CD14-positive monocyte (primary cell): Measurements from ENCODE around the gene NPSR1. TPM values are rescaled to one million over a fixed set of nuclear protein-coding genes. Genes with fewer than 3 reads are reported as not detected.

Experiments
- DNase-seq, 3 donors: peaks; one replicate each; pipeline ENCODE4 v3.0.0-alpha.2; 2011 to 2022
- H2AFZ ChIP-seq: 2 replicates; pipeline ENCODE4 v1.6.0; 2012; ENCODE audit warnings: mild to moderate bottlenecking, low read depth, low read length, inconsistent platforms; ENCODE audit not compliant: insufficient read depth, poor library complexity, severe bottlenecking
- H3K27ac ChIP-seq, 2 donors: 1 replicate in 1 of 2; 2 replicates in 1 of 2; pipeline ENCODE4 v1.5.1; 2012 to 2013; ENCODE audit warnings: low read length in 2 of 2, control low read depth in 1 of 2, inconsistent platforms in 1 of 2, low read depth in 1 of 2, mild to moderate bottlenecking in 1 of 2
- H3K27me3 ChIP-seq, 2 donors: one replicate each; pipeline versions ENCODE4 v1.6.0 to v1.6.1; 2011 to 2013; ENCODE audit warnings: low read length in 2 of 2; ENCODE audit not compliant: control insufficient read depth in 2 of 2, insufficient read depth in 2 of 2
- H3K36me3 ChIP-seq, 2 donors: replicated peaks in 1 of 2; 1 replicate in 1 of 2; 2 replicates in 1 of 2; pipeline versions ENCODE4 v1.5.1 to v1.6.1; 2012 to 2013; ENCODE audit warnings: low read length in 2 of 2, control low read depth in 1 of 2, inconsistent platforms in 1 of 2, mild to moderate bottlenecking in 1 of 2; ENCODE audit not compliant: insufficient read depth in 2 of 2, control insufficient read depth in 1 of 2
- H3K4me1 ChIP-seq, 2 donors: 1 replicate in 1 of 2; 2 replicates in 1 of 2; pipeline versions ENCODE4 v1.5.1 to v1.6.1; 2012 to 2013; ENCODE audit warnings: low read length in 2 of 2, control low read depth in 1 of 2, inconsistent platforms in 1 of 2, mild to moderate bottlenecking in 1 of 2, moderate library complexity in 1 of 2; ENCODE audit not compliant: insufficient read depth in 2 of 2, control insufficient read depth in 1 of 2
- H3K4me2 ChIP-seq: replicated peaks from 2 replicates; pipeline ENCODE3; 2012; ENCODE audit warnings: low read length, moderate library complexity, mild to moderate bottlenecking; ENCODE audit not compliant: poor library complexity, severe bottlenecking; ENCODE audit errors: extremely low read depth
- H3K4me3 ChIP-seq, 3 experiments: fragments of 200-600 bp in 1 of 3; sonication (generic) in 1 of 3; replicated peaks in 1 of 3; 1 replicate in 2 of 3; 2 replicates in 1 of 3; pipeline ENCODE4 v1.5.1; 2011 to 2013; ENCODE audit warnings: low read length in 3 of 3, mild to moderate bottlenecking in 3 of 3, control low read depth in 2 of 3, low read depth in 2 of 3, inconsistent platforms in 1 of 3, moderate library complexity in 1 of 3
- H3K79me2 ChIP-seq: 2 replicates; pipeline ENCODE4 v1.6.0; 2012; ENCODE audit warnings: mild to moderate bottlenecking, control low read depth, inconsistent platforms, low read length, moderate library complexity; ENCODE audit not compliant: insufficient read depth
- H3K9ac ChIP-seq: 2 replicates; pipeline ENCODE4 v1.6.0; 2017; ENCODE audit warnings: low read length, mild to moderate bottlenecking; ENCODE audit not compliant: insufficient read depth, poor library complexity, severe bottlenecking
- H3K9me3 ChIP-seq, 2 donors: replicated peaks in 1 of 2; 1 replicate in 1 of 2; 2 replicates in 1 of 2; pipeline versions ENCODE4 v1.5.1 to v1.6.1; 2012 to 2013; ENCODE audit warnings: low read length in 2 of 2, control low read depth in 1 of 2; ENCODE audit not compliant: control insufficient read depth in 1 of 2, insufficient read depth in 1 of 2
- H4K20me1 ChIP-seq: 2 replicates; pipeline ENCODE4 v1.6.0; 2012; ENCODE audit warnings: mild to moderate bottlenecking, low read length, control low read depth, moderate library complexity; ENCODE audit not compliant: insufficient read depth
- H3K27ac Mint-ChIP-seq, 7 donors: one replicate each; pipeline ENCODE4 v1.8.0; 2020; ENCODE audit warnings: mild to moderate bottlenecking in 7 of 7, mixed read lengths in 7 of 7, moderate library complexity in 6 of 7, inconsistent platforms in 2 of 7
- H3K27me3 Mint-ChIP-seq, 3 donors: one replicate each; pipeline ENCODE4 v1.8.0; 2021 to 2022; ENCODE audit warnings: low read depth in 3 of 3, mild to moderate bottlenecking in 3 of 3, mixed read lengths in 3 of 3, moderate library complexity in 3 of 3, inconsistent platforms in 1 of 3
- H3K36me3 Mint-ChIP-seq, 2 donors: one replicate each; pipeline ENCODE4 v1.8.0; 2020; ENCODE audit warnings: mixed read lengths in 2 of 2, inconsistent platforms in 1 of 2, mild to moderate bottlenecking in 1 of 2
- H3K4me1 Mint-ChIP-seq: one replicate; pipeline ENCODE4 v1.8.0; 2020; ENCODE audit warnings: mild to moderate bottlenecking, mixed read lengths
- H3K4me3 Mint-ChIP-seq, 2 donors: one replicate each; pipeline ENCODE4 v1.8.0; 2020; ENCODE audit warnings: mild to moderate bottlenecking in 2 of 2, mixed read lengths in 2 of 2, moderate library complexity in 1 of 2
- H3K9me3 Mint-ChIP-seq, 7 donors: one replicate each; pipeline ENCODE4 v1.8.0; 2020 to 2022; ENCODE audit warnings: mixed read lengths in 7 of 7, mild to moderate bottlenecking in 6 of 7, moderate library complexity in 6 of 7, inconsistent platforms in 2 of 7
- intact Hi-C, 2 donors: fragments of 100-400 bp; cut with micrococcal nuclease; formaldehyde crosslinking; loops; one replicate each; pipeline versions ENCODE4 v1.15.0 to v1.15.1; 2023
- polyA plus RNA-seq, 3 donors: library from polyadenylated mRNA; depleted of rRNA in 1 of 3; unstranded in 2 of 3; stranded (reverse) in 1 of 3; fragments of 300-500 nt in 2 of 3; fragments of >200 nt in 1 of 3; fragmentation: Illumina TruSeq in 2 of 3; gene quantifications; 1 replicate in 2 of 3; 2 replicates in 1 of 3; pipeline ENCODE4 v1.2.3, GENCODE V29; 2012 to 2021
- TF ChIP-seq, protein P1 (sequence below): fragments of 200-600 bp; IDR thresholded peaks from one replicate; pipeline ENCODE4 v1.8.0; 2022; ENCODE audit warnings: antibody characterized with exemption, mild to moderate bottlenecking

Gene NPSR1
- polyA plus RNA-seq, 3 donors: not detected

DNA sequence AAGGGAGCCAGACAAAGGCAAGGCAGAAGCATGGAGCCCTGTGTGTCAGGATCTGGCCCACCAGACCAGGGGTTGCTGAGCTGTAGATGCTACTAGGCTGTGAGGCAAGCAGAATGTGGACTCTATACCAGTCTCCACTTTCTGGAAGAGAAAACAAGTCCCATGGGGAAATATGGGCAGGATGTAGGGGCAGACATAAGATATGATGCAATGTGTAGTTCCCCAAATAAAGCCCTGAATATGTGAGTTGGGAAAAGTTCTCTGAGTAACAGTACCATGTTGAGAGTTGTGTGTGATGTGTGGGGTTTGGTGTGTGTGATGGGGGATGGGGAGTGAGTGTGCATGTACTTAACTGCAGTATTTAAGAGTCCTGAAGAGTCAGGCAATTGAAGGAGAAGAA lies 62.3 kb downstream of the NPSR1 start:
- Histone ChIP-seq H3K79me2 (no peaks in the 10 kb centered on the region), H3K27ac (no peak overlapping the region), H4K20me1 (no peaks in the 10 kb centered on the region), H3K36me3 (no peaks in the 10 kb centered on the region), H3K27me3 (no peaks in the 10 kb centered on the region), H3K4me2 (no peak overlapping the region), H3K9me3 (no peaks in the 10 kb centered on the region), H3K4me3 (no peak overlapping the region), H3K9ac (no peak overlapping the region), H2AFZ (no peak overlapping the region), H3K4me1 (no peaks in the 10 kb centered on the region)
- no peak overlapping the region for H3K4me3 Mint-ChIP-seq
- H3K27me3 Mint-ChIP-seq: peaks cover 0 to 3% (median 0%) of the 10 kb centered on the region in 3 donors
- no peak for DNase-seq
- TF ChIP-seq, protein P1, sequence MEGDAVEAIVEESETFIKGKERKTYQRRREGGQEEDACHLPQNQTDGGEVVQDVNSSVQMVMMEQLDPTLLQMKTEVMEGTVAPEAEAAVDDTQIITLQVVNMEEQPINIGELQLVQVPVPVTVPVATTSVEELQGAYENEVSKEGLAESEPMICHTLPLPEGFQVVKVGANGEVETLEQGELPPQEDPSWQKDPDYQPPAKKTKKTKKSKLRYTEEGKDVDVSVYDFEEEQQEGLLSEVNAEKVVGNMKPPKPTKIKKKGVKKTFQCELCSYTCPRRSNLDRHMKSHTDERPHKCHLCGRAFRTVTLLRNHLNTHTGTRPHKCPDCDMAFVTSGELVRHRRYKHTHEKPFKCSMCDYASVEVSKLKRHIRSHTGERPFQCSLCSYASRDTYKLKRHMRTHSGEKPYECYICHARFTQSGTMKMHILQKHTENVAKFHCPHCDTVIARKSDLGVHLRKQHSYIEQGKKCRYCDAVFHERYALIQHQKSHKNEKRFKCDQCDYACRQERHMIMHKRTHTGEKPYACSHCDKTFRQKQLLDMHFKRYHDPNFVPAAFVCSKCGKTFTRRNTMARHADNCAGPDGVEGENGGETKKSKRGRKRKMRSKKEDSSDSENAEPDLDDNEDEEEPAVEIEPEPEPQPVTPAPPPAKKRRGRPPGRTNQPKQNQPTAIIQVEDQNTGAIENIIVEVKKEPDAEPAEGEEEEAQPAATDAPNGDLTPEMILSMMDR: no peak
- intact Hi-C loops: no loop called here
- H3K4me1 Mint-ChIP-seq: no peaks in the 10 kb centered on the region
- no peaks in the 10 kb centered on the region for H3K36me3 Mint-ChIP-seq
- peak overlapping the region in 1 of 7 donors; percentile 15 for H3K27ac Mint-ChIP-seq
- H3K9me3 Mint-ChIP-seq: peaks cover 2 to 11% (median 5%) of the 10 kb centered on the region in 7 donors

GRCh38 chr7:34723338-34723737 lies 65.3 kb downstream of the NPSR1 start:
- Histone ChIP-seq H3K4me2 (no peak overlapping the region), H3K9me3 (no peaks in the 10 kb centered on the region), H3K27me3 (no peaks in the 10 kb centered on the region), H3K4me3 (no peak overlapping the region), H3K36me3 (no peaks in the 10 kb centered on the region), H3K79me2 (no peaks in the 10 kb centered on the region), H3K9ac (no peak overlapping the region), H3K4me1 (no peaks in the 10 kb centered on the region), H4K20me1 (no peaks in the 10 kb centered on the region), H3K27ac (no peak overlapping the region), H2AFZ (no peak overlapping the region)
- DNase-seq: no peak
- Mint-ChIP-seq H3K36me3 (no peaks in the 10 kb centered on the region), H3K9me3 (peaks cover 0 to 5% (median 3%) of the 10 kb centered on the region in 7 donors), H3K27ac (no peak overlapping the region), H3K4me3 (no peak overlapping the region), H3K27me3 (peaks cover 0 to 3% (median 0%) of the 10 kb centered on the region in 3 donors), H3K4me1 (no peaks in the 10 kb centered on the region)
- intact Hi-C loops: no loop called here
- TF ChIP-seq, protein P1: no peak
